ENCODE results near the gene TMEFF2.
"Not testable (repeated sequence)": the region's sequence is repeated elsewhere in the genome, so short reads cannot be mapped to it uniquely, and the experiment has no call there.

Gene TMEFF2

GRCh38 chr2:191936882-191937405 is 257.8 kb downstream of the TMEFF2 start:
- Mint-ChIP-seq H3K9me3 (no peaks in the 10 kb centered on the region), H3K27me3 (peaks cover 10% of the 10 kb centered on the region), H3K27ac (no peak overlapping the region), H3K4me3 (no peak overlapping the region), H3K36me3 (no peaks in the 10 kb centered on the region), H3K4me1 (no peaks in the 10 kb centered on the region)
- ATAC-seq (ENCODE audit: low read depth), result no peak
- no peak for DNase-seq (ENCODE audit: low spot score in 2 of 2)

GRCh38 chr2:191935247-191935646 is 259.5 kb downstream of the TMEFF2 start:
- Mint-ChIP-seq H3K27me3 (peaks cover 10% of the 10 kb centered on the region), H3K4me3 (no peak overlapping the region), H3K36me3 (no peaks in the 10 kb centered on the region), H3K4me1 (no peaks in the 10 kb centered on the region), H3K9me3 (no peaks in the 10 kb centered on the region), H3K27ac (no peak overlapping the region)
- no peak for ATAC-seq (ENCODE audit: low read depth)
- DNase-seq (ENCODE audit: low spot score in 2 of 2), result no peak

GRCh38 chr2:191933307-191934105 is 261.2 kb downstream of the TMEFF2 start:
- ATAC-seq (ENCODE audit: low read depth), result no peak
- no peak for DNase-seq (ENCODE audit: low spot score in 2 of 2)
- Mint-ChIP-seq H3K4me1 (no peaks in the 10 kb centered on the region), H3K9me3 (no peaks in the 10 kb centered on the region), H3K27ac (no peak overlapping the region), H3K36me3 (no peaks in the 10 kb centered on the region), H3K4me3 (no peak overlapping the region), H3K27me3 (peaks cover 6% of the 10 kb centered on the region)

GRCh38 chr2:191932286-191932685 is 262.4 kb downstream of the TMEFF2 start:
- Mint-ChIP-seq H3K4me3 (no peak overlapping the region), H3K36me3 (no peaks in the 10 kb centered on the region), H3K4me1 (no peaks in the 10 kb centered on the region), H3K27me3 (peaks cover 6% of the 10 kb centered on the region), H3K27ac (no peak overlapping the region), H3K9me3 (no peaks in the 10 kb centered on the region)
- ATAC-seq (ENCODE audit: low read depth) (no peak), DNase-seq (ENCODE audit: low spot score in 2 of 2) (no peak)

DNA sequence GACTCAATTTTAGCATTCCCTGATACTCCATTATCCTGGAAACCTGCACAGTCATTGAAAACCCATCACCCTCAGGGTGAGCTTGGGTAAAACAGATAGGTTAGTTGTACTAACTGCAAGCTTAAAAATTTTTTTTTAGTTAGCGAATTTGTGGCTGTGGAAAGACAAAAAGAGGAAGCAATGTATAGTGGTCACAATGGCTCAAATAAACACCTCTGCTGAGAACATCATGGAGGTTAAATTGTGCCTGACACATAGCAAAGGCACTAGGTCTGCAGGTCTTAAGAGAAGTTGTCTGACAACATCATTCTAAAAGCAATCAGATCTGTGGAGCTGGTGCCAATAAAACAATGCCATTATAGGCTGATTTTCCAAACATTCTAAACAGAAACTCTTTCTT is 263.4 kb downstream of the TMEFF2 start:
- Mint-ChIP-seq H3K4me3 (no peak overlapping the region), H3K27me3 (peaks cover 6% of the 10 kb centered on the region), H3K27ac (no peak overlapping the region), H3K36me3 (no peaks in the 10 kb centered on the region), H3K4me1 (no peaks in the 10 kb centered on the region), H3K9me3 (no peaks in the 10 kb centered on the region)
- DNase-seq (ENCODE audit: low spot score in 2 of 2) (no peak), ATAC-seq (ENCODE audit: low read depth) (no peak)

DNA sequence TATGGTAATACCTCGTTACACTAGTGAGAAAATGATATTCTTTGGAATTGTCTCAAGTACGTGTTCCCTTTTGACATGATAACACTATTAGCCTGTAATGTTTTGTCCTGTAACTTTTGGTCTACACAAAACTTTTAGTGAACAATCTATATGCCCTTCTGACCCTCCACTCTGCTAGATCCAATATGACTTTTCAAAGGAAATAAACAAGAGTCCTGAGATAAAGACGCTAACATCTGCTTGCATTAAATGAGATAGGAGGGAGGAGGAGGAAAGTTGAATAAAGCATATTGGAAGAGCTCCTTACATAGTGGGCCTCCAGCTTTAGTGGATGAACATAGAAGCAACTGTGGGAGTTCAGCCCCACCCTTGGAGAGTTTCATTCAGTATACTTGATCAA is 264.5 kb downstream of the TMEFF2 start:
- Mint-ChIP-seq H3K9me3 (no peaks in the 10 kb centered on the region), H3K36me3 (no peaks in the 10 kb centered on the region), H3K27me3 (peaks cover 6% of the 10 kb centered on the region), H3K4me3 (no peak overlapping the region), H3K4me1 (no peaks in the 10 kb centered on the region), H3K27ac (no peak overlapping the region)
- ATAC-seq (ENCODE audit: low read depth) (no peak), DNase-seq (ENCODE audit: low spot score in 2 of 2) (no peak)

DNA sequence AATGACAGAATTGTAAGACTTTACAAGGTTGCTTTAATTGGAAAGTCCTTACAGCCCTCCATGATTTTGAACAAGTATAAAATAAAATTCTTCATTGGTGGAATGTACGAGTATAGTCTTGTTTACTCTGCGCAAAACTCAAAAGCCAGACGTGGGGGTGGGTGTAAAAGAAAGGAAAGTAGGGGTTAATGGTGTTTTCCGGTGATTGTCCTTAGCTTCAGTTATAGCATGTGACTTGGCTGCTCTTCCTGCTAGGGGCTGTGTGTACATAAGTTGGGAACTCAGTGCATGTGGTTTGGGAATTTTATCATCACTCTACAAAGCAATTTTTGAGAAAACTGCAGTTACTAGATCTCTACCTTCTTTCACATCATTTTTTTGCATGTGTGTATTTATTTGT is 265.4 kb downstream of the TMEFF2 start:
- ATAC-seq (ENCODE audit: low read depth), result no peak
- Mint-ChIP-seq H3K27ac (no peak overlapping the region), H3K27me3 (peaks cover 6% of the 10 kb centered on the region), H3K4me1 (no peaks in the 10 kb centered on the region), H3K4me3 (no peak overlapping the region), H3K9me3 (no peaks in the 10 kb centered on the region), H3K36me3 (no peaks in the 10 kb centered on the region)
- DNase-seq (ENCODE audit: low spot score in 2 of 2), result no peak

GRCh38 chr2:191927991-191928390 is 266.7 kb downstream of the TMEFF2 start:
- Mint-ChIP-seq H3K9me3 (no peaks in the 10 kb centered on the region), H3K4me3 (no peak overlapping the region), H3K4me1 (peaks cover 1% of the 10 kb centered on the region), H3K27me3 (peaks cover 4% of the 10 kb centered on the region), H3K36me3 (no peaks in the 10 kb centered on the region), H3K27ac (no peak overlapping the region)
- no peak for ATAC-seq (ENCODE audit: low read depth)
- DNase-seq (ENCODE audit: low spot score in 2 of 2), result no peak

- ATAC-seq (ENCODE audit: low read depth), result no peak
- peaks cover 2% of the 10 kb centered on the region for H3K4me1 Mint-ChIP-seq
- no peak overlapping the region for H3K27ac Mint-ChIP-seq
- DNase-seq (ENCODE audit: low spot score in 2 of 2), result no peak
- H3K36me3 Mint-ChIP-seq, result no peaks in the 10 kb centered on the region
- peaks cover 3% of the 10 kb centered on the region for H3K27me3 Mint-ChIP-seq
- H3K9me3 Mint-ChIP-seq, result no peaks in the 10 kb centered on the region
- H3K4me3 Mint-ChIP-seq, result no peak overlapping the region
Observed at GRCh38 chr2:191927319-191927867, 267.3 kb downstream of the TMEFF2 start.

- DNase-seq (ENCODE audit: low spot score in 2 of 2) (no peak), ATAC-seq (ENCODE audit: low read depth) (no peak)
- H3K4me1 Mint-ChIP-seq, result peaks cover 2% of the 10 kb centered on the region
- no peaks in the 10 kb centered on the region for H3K9me3 Mint-ChIP-seq
- no peaks in the 10 kb centered on the region for H3K36me3 Mint-ChIP-seq
- no peak overlapping the region for H3K4me3 Mint-ChIP-seq
- peaks cover 1% of the 10 kb centered on the region for H3K27me3 Mint-ChIP-seq
- no peak overlapping the region for H3K27ac Mint-ChIP-seq
Observed at GRCh38 chr2:191926671-191927070, 268.1 kb downstream of the TMEFF2 start.

DNA sequence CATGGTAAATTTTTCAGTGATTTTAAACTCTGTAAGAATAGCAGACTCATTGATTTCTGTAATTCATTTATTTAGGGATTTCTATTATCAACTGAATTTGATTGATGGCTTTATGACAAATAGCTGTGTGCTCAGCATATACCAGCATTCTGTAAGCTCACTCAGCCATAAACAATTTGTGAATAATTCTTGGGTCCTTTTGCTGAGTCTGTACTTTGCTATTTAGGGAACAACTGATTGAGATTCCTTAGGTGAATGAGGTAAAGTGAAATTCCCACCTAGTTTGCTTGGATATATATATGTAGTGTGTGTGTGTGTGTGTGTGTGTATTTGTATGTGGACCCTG is 271.1 kb downstream of the TMEFF2 start:
- peaks cover 2% of the 10 kb centered on the region for H3K4me1 Mint-ChIP-seq
- DNase-seq (ENCODE audit: low spot score in 2 of 2) (no peak), ATAC-seq (ENCODE audit: low read depth) (no peak)
- no peak overlapping the region for H3K27ac Mint-ChIP-seq
- no peak overlapping the region for H3K4me3 Mint-ChIP-seq
- no peaks in the 10 kb centered on the region for H3K9me3 Mint-ChIP-seq
- peaks cover 2% of the 10 kb centered on the region for H3K27me3 Mint-ChIP-seq
- no peaks in the 10 kb centered on the region for H3K36me3 Mint-ChIP-seq

GRCh38 chr2:191922736-191923651 is 271.7 kb downstream of the TMEFF2 start:
- Mint-ChIP-seq H3K36me3 (no peaks in the 10 kb centered on the region), H3K9me3 (no peaks in the 10 kb centered on the region), H3K4me3 (no peak overlapping the region), H3K4me1 (peaks cover 2% of the 10 kb centered on the region), H3K27ac (no peak overlapping the region), H3K27me3 (peaks cover 2% of the 10 kb centered on the region)
- DNase-seq (ENCODE audit: low spot score in 2 of 2), result no peak
- no peak for ATAC-seq (ENCODE audit: low read depth)

GRCh38 chr2:191921650-191922049 is 273.1 kb downstream of the TMEFF2 start:
- H3K27me3 Mint-ChIP-seq; ATAC-seq (ENCODE audit: low read depth): not testable (repeated sequence)

DNA sequence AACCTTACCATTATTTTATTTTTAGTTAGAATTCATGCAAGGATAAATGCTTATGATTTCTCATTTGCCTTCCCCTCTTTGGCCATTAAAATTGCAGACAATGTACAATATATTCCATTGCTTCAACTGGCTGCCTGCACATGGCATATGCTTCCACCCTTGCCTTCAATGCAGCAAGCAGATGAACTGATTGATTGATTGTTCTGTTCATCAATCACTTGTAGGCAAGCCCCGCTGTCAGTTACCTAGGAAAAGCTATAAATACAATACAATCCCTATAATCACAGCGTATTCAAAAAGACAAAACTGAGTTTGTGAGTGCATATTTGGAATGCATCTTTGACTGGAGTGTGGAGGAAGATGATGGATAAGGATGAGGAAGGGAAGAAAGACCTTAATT is 274.2 kb downstream of the TMEFF2 start:
- DNase-seq (ENCODE audit: low spot score in 2 of 2), result no peak
- peaks cover 2% of the 10 kb centered on the region for H3K4me1 Mint-ChIP-seq
- no peaks in the 10 kb centered on the region for H3K9me3 Mint-ChIP-seq
- no peaks in the 10 kb centered on the region for H3K36me3 Mint-ChIP-seq
- no peak overlapping the region for H3K4me3 Mint-ChIP-seq
- H3K27ac Mint-ChIP-seq, result no peak overlapping the region
- peaks cover 2% of the 10 kb centered on the region for H3K27me3 Mint-ChIP-seq
- ATAC-seq (ENCODE audit: low read depth), result no peak

More at GRCh38 chr2:191921650-191922049, 273.1 kb downstream of the TMEFF2 start:
- H3K4me1 Mint-ChIP-seq; H3K9me3 Mint-ChIP-seq; H3K36me3 Mint-ChIP-seq; H3K27ac Mint-ChIP-seq; H3K4me3 Mint-ChIP-seq; DNase-seq (ENCODE audit: low spot score in 2 of 2): not testable (repeated sequence)

Measured in memory B cell (primary cell).